MCF 10A (cell line): ENCODE measurements around the gene GPN1. TPM values are rescaled to one million over a fixed set of nuclear protein-coding genes. Genes with fewer than 3 reads are reported as not detected.

Experiments
- BruUV-seq: library from RNA; stranded (reverse); fragments of 400-500 nt; replicated peaks from 2 replicates; lab custom pipeline; 2021; lab: Mats Ljungman, UMichigan
- CTCF ChIA-PET: fragments of 300-600 bp; sonication (Branson Sonifier 250); formaldehyde crosslinking; extraction: SDS; loops from one replicate; lab custom pipeline; 2021; ENCODE audit warnings: antibody characterized with exemption, inconsistent platforms; lab: Yijun Ruan, JAX
- POLR2A ChIA-PET: fragments of 300-600, 350-650 bp; sonication (Branson Sonifier 250); formaldehyde crosslinking; extraction: SDS; loops from one replicate; lab custom pipeline; 2020; ENCODE audit warnings: antibody characterized with exemption, inconsistent platforms; lab: Yijun Ruan, JAX
- DNase-seq: peaks from one replicate; pipeline ENCODE4 v3.0.0-alpha.2; 2018; ENCODE audit not compliant: unreplicated experiment
- H3K27ac Mint-ChIP-seq: one replicate; pipeline ENCODE4 v1.8.0; 2022; ENCODE audit warnings: mild to moderate bottlenecking, low read depth, mixed read lengths; ENCODE audit not compliant: unreplicated experiment
- H3K27me3 Mint-ChIP-seq: one replicate; pipeline ENCODE4 v1.8.0; 2022; ENCODE audit warnings: mixed read lengths; ENCODE audit not compliant: insufficient read depth, unreplicated experiment
- H3K36me3 Mint-ChIP-seq: one replicate; pipeline ENCODE4 v1.8.0; 2022; ENCODE audit warnings: mild to moderate bottlenecking, moderate library complexity, mixed read lengths; ENCODE audit not compliant: insufficient read depth, unreplicated experiment
- H3K4me1 Mint-ChIP-seq: one replicate; pipeline ENCODE4 v1.8.0; 2022; ENCODE audit warnings: mixed read lengths; ENCODE audit not compliant: insufficient read depth, unreplicated experiment
- H3K4me3 Mint-ChIP-seq: one replicate; pipeline ENCODE4 v1.8.0; 2022; ENCODE audit warnings: mild to moderate bottlenecking, moderate library complexity, mixed read lengths; ENCODE audit not compliant: unreplicated experiment
- H3K9me3 Mint-ChIP-seq: one replicate; pipeline ENCODE4 v1.8.0; 2022; ENCODE audit warnings: mixed read lengths; ENCODE audit not compliant: unreplicated experiment
- intact Hi-C: fragments of 100-400 bp; cut with micrococcal nuclease; formaldehyde crosslinking; loops from 2 replicates; pipeline ENCODE4 v1.14.1; 2022
- total RNA-seq: library from RNA; stranded (reverse); gene quantifications from 2 replicates; pipeline ENCODE4 v1.2.3, GENCODE V29; 2022
- TF ChIP-seq, protein P1 (sequence below): fragments of 200-600 bp; IDR thresholded peaks from one replicate; pipeline ENCODE4 v1.8.0; 2022; ENCODE audit warnings: antibody characterized with exemption, mild to moderate bottlenecking; ENCODE audit not compliant: unreplicated experiment

The GPN1 gene
- total RNA-seq, 1 experiment from 2014 or later, result 30.5 TPM

- Mint-ChIP-seq H3K27ac (no peak overlapping the region), H3K4me3 (no peak overlapping the region), H3K4me1 (no peaks in the 10 kb centered on the region), H3K27me3 (no peaks in the 10 kb centered on the region), H3K9me3 (no peaks in the 10 kb centered on the region), H3K36me3 (peaks cover 77% of the 10 kb centered on the region)
- DNase-seq, result no peak
- TF ChIP-seq, protein P1, sequence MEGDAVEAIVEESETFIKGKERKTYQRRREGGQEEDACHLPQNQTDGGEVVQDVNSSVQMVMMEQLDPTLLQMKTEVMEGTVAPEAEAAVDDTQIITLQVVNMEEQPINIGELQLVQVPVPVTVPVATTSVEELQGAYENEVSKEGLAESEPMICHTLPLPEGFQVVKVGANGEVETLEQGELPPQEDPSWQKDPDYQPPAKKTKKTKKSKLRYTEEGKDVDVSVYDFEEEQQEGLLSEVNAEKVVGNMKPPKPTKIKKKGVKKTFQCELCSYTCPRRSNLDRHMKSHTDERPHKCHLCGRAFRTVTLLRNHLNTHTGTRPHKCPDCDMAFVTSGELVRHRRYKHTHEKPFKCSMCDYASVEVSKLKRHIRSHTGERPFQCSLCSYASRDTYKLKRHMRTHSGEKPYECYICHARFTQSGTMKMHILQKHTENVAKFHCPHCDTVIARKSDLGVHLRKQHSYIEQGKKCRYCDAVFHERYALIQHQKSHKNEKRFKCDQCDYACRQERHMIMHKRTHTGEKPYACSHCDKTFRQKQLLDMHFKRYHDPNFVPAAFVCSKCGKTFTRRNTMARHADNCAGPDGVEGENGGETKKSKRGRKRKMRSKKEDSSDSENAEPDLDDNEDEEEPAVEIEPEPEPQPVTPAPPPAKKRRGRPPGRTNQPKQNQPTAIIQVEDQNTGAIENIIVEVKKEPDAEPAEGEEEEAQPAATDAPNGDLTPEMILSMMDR, result no peak
- CTCF ChIA-PET, result interaction anchor here (1.0 kb wide), 1 partner anchor 36 kb away, joined by 3 read pairs; no protein-coding TSS in a partner anchor
- no TSS peak for BruUV-seq
- intact Hi-C loops, result no loop called here
- POLR2A ChIA-PET, result interaction anchor here (0.6 to 2.4 kb wide), 5 partner anchors 9 to 157 kb away, joined by 3 to 7 read pairs (median 3); partner anchors contain the start of genes IFT172, SLC4A1AP and SUPT7L
Observed at GRCh38 chr2:27647289-27647688, 18.4 kb downstream of the GPN1 start.

DNA sequence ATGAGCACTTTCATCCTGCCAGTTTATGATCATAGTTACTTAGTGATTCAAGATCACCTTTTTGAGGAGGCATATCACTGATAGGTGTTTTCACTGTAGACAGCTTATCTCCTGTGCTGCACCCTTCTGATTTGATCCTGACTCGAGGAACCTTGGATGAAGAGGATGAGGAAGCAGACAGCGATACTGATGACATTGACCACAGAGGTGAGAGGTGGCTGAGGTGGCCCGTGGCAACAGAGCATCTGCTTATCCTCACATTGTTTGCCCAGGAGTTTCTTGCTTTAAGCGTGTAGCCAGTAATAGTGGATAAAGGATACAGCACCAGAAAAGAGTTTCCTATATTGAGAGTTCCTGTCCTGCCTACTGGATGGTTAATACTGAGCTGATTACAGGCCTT, 18.9 kb downstream of the GPN1 start:
- TF ChIP-seq, protein P1, result no peak
- BruUV-seq, result no TSS peak
- no peak for DNase-seq
- Mint-ChIP-seq H3K27me3 (no peaks in the 10 kb centered on the region), H3K36me3 (peaks cover 75% of the 10 kb centered on the region), H3K27ac (peak overlapping the region; percentile 51), H3K9me3 (no peaks in the 10 kb centered on the region), H3K4me1 (peaks cover 4% of the 10 kb centered on the region), H3K4me3 (no peak overlapping the region)
- ChIA-PET POLR2A (interaction anchor here (0.7 to 2.4 kb wide), 4 partner anchors 8 to 158 kb away, joined by 3 to 7 read pairs (median 4); partner anchors contain the start of genes IFT172, SLC4A1AP and SUPT7L), CTCF (interaction anchor here (0.6 to 1.6 kb wide), 3 partner anchors 35 to 1293 kb away, joined by 3 to 5 read pairs (median 3); no protein-coding TSS in a partner anchor)
- intact Hi-C loops, result no loop called here

DNA sequence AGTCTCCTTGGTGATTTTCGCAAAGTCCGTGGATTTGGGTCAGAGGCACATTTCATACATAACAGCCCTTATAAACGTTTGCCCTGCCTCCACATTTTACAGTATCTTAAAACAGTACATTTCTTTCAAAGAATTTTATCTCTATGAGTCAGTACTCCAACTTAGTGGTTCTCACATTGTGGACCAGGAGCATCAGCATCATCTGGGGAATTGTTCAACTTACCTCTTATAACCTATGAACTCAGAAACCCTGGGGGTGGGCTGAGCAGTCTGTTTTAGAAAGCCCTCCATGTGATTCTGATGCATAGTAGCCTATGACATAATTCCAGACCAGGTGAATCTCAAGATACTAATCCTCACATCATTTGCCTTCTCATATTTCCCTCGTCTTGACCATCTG, 22.2 kb downstream of the GPN1 start:
- intact Hi-C loops, result no loop called here
- POLR2A ChIA-PET, result interaction anchor here (1.0 kb wide), 1 partner anchor 23 kb away, joined by 3 read pairs; no protein-coding TSS in a partner anchor
- Mint-ChIP-seq H3K4me1 (peaks cover 25% of the 10 kb centered on the region), H3K9me3 (no peaks in the 10 kb centered on the region), H3K27ac (no peak overlapping the region), H3K36me3 (peaks cover 81% of the 10 kb centered on the region), H3K27me3 (no peaks in the 10 kb centered on the region), H3K4me3 (no peak overlapping the region)
- TF ChIP-seq, protein P1, result no peak
- CTCF ChIA-PET, result interaction anchor here (1.2 kb wide), 1 partner anchor 33 kb away, joined by 3 read pairs; no protein-coding TSS in a partner anchor
- no TSS peak for BruUV-seq
- DNase-seq, result no peak

DNA sequence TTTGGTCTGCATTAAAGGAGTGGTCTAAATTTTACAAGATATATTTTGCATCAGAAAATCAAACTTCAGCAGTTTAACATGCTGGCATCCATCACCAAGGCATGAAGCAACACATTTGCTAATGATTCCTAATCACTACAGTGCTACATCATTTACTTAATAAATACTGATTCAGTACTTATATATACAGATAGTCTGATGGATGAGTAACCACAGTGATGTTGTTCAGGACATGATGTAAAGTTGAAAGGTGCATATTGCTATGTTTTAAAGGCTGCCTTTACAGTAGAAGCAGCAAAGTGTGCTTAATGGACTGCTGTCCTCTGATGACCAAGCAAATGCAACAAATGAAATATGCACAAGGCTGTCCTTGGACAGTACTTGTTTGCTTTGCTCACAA, 23.5 kb downstream of the GPN1 start:
- CTCF ChIA-PET, result no interaction called here
- H3K27me3 Mint-ChIP-seq, result no peaks in the 10 kb centered on the region
- H3K4me3 Mint-ChIP-seq, result no peak overlapping the region
- BruUV-seq, result no TSS peak
- intact Hi-C loops, result no loop called here
- H3K27ac Mint-ChIP-seq, result no peak overlapping the region
- H3K4me1 Mint-ChIP-seq, result peaks cover 25% of the 10 kb centered on the region
- POLR2A ChIA-PET, result interaction anchor here (0.8 to 1.1 kb wide), 2 partner anchors 11 to 23 kb away, joined by 3 read pairs; partner anchors contain the start of genes CCDC121, GPN1, SLC4A1AP and SUPT7L
- no peaks in the 10 kb centered on the region for H3K9me3 Mint-ChIP-seq
- H3K36me3 Mint-ChIP-seq, result peaks cover 84% of the 10 kb centered on the region
- TF ChIP-seq, protein P1, result no peak
- no peak for DNase-seq
